Duodenal mucosa (tissue), 2 donors: Measurements from ENCODE around the gene C17orf114.
A peak's percentile ranks its signal among the peaks of the same experiment; 100 is the strongest.
"Not testable (repeated sequence)": the region's sequence is repeated elsewhere in the genome, so short reads cannot be mapped to it uniquely, and the experiment has no call there.

Source experiments
- H3K27ac ChIP-seq: one replicate; pipeline ENCODE4 v1.7.0; 2013; ENCODE audit warnings: low read depth, low read length
- H3K27me3 ChIP-seq, 2 donors: one replicate each; pipeline ENCODE4 v1.7.0; 2013; ENCODE audit warnings: low read length in 2 of 2, control low read depth in 1 of 2; ENCODE audit not compliant: insufficient read depth in 2 of 2, control insufficient read depth in 1 of 2
- H3K36me3 ChIP-seq, 2 donors: one replicate each; pipeline ENCODE4 v1.7.0; 2013; ENCODE audit warnings: low read length in 2 of 2, control low read depth in 1 of 2; ENCODE audit not compliant: insufficient read depth in 2 of 2, control insufficient read depth in 1 of 2
- H3K4me1 ChIP-seq, 2 donors: one replicate each; pipeline ENCODE4 v1.7.0; 2013; ENCODE audit warnings: low read length in 2 of 2, control low read depth in 1 of 2; ENCODE audit not compliant: insufficient read depth in 2 of 2, control insufficient read depth in 1 of 2
- H3K4me3 ChIP-seq, 2 donors: one replicate each; pipeline ENCODE4 v1.7.0; 2013; ENCODE audit warnings: low read length in 2 of 2, low read depth in 1 of 2
- H3K9ac ChIP-seq, 2 donors: one replicate each; pipeline ENCODE4 v1.7.0; 2013; ENCODE audit warnings: low read length in 2 of 2, low read depth in 1 of 2
- H3K9me3 ChIP-seq, 2 donors: one replicate each; pipeline ENCODE4 v1.7.0; 2013; ENCODE audit warnings: low read length in 2 of 2, control low read depth in 1 of 2; ENCODE audit not compliant: control insufficient read depth in 1 of 2

Gene C17orf114

GRCh38 chr17:4839965-4840892, 38.1 kb upstream of the C17orf114 start:
- Histone ChIP-seq H3K4me3 (no peak overlapping the region), H3K27me3 (no peaks in the 10 kb centered on the region), H3K36me3 (peaks cover 4 to 21% of the 10 kb centered on the region in 2 donors), H3K4me1 (peaks cover 37 to 46% of the 10 kb centered on the region in 2 donors), H3K9ac (no peak overlapping the region), H3K9me3 (no peaks in the 10 kb centered on the region), H3K27ac (no peak overlapping the region)

- Histone ChIP-seq H3K4me1 (peaks cover 46 to 57% of the 10 kb centered on the region in 2 donors), H3K36me3 (peaks cover 4 to 15% of the 10 kb centered on the region in 2 donors), H3K9ac (no peak overlapping the region), H3K27ac (no peak overlapping the region), H3K4me3 (no peak overlapping the region), H3K9me3 (no peaks in the 10 kb centered on the region), H3K27me3 (no peaks in the 10 kb centered on the region)
Observed at GRCh38 chr17:4839221-4839620, 37.1 kb upstream of the C17orf114 start.

GRCh38 chr17:4838309-4838785, 36.2 kb upstream of the C17orf114 start:
- no peaks in the 10 kb centered on the region for H3K9me3 ChIP-seq
- H3K36me3 ChIP-seq = peaks cover 4 to 15% of the 10 kb centered on the region in 2 donors
- no peak overlapping the region for H3K27ac ChIP-seq
- no peak overlapping the region for H3K9ac ChIP-seq
- peaks cover 47 to 59% of the 10 kb centered on the region in 2 donors for H3K4me1 ChIP-seq
- no peaks in the 10 kb centered on the region for H3K27me3 ChIP-seq
- no peak overlapping the region for H3K4me3 ChIP-seq

GRCh38 chr17:4837471-4838308, 35.6 kb upstream of the C17orf114 start:
- peaks cover 4 to 15% of the 10 kb centered on the region in 2 donors for H3K36me3 ChIP-seq
- H3K9ac ChIP-seq = peak overlapping the region in 1 of 2 donors; percentile 11
- H3K4me3 ChIP-seq = no peak overlapping the region
- H3K27me3 ChIP-seq = no peaks in the 10 kb centered on the region
- H3K27ac ChIP-seq = no peak overlapping the region
- peaks cover 47 to 59% of the 10 kb centered on the region in 2 donors for H3K4me1 ChIP-seq
- no peaks in the 10 kb centered on the region for H3K9me3 ChIP-seq

- Histone ChIP-seq H3K4me1 (peaks cover 47 to 55% of the 10 kb centered on the region in 2 donors), H3K27ac (no peak overlapping the region), H3K9ac (peak overlapping the region in 1 of 2 donors; percentile 42), H3K4me3 (peak overlapping the region; percentile 35 to 37), H3K27me3 (no peaks in the 10 kb centered on the region), H3K36me3 (peaks cover 4 to 15% of the 10 kb centered on the region in 2 donors), H3K9me3 (no peaks in the 10 kb centered on the region)
Observed at GRCh38 chr17:4836221-4836620, 34.1 kb upstream of the C17orf114 start.

GRCh38 chr17:4834681-4835020, 32.5 kb upstream of the C17orf114 start:
- H3K36me3 ChIP-seq = peaks cover 4 to 13% of the 10 kb centered on the region in 2 donors
- H3K4me1 ChIP-seq = peaks cover 36 to 44% of the 10 kb centered on the region in 2 donors
- no peaks in the 10 kb centered on the region for H3K27me3 ChIP-seq
- peak overlapping the region; percentile 88 to 91 for H3K4me3 ChIP-seq
- peak overlapping the region; percentile 74 to 91 for H3K9ac ChIP-seq
- peak overlapping the region; percentile 90 for H3K27ac ChIP-seq
- H3K9me3 ChIP-seq = no peaks in the 10 kb centered on the region

- Histone ChIP-seq H3K27me3 (no peaks in the 10 kb centered on the region), H3K9me3 (no peaks in the 10 kb centered on the region), H3K4me3 (peak overlapping the region; percentile 88 to 91), H3K4me1 (peaks cover 36 to 44% of the 10 kb centered on the region in 2 donors), H3K27ac (peak overlapping the region; percentile 90), H3K36me3 (peaks cover 4 to 13% of the 10 kb centered on the region in 2 donors), H3K9ac (peak overlapping the region; percentile 74 to 91)
Observed at GRCh38 chr17:4833941-4834680, 32.0 kb upstream of the C17orf114 start.

- H3K27me3 ChIP-seq = no peaks in the 10 kb centered on the region
- H3K36me3 ChIP-seq = peaks cover 4 to 12% of the 10 kb centered on the region in 2 donors
- H3K9me3 ChIP-seq = no peaks in the 10 kb centered on the region
- peaks cover 36 to 40% of the 10 kb centered on the region in 2 donors for H3K4me1 ChIP-seq
- peak within 1 kb of the TSS; percentile 90 for H3K27ac ChIP-seq
- peak within 1 kb of the TSS; percentile 88 to 91 for H3K4me3 ChIP-seq
- H3K9ac ChIP-seq = peak within 1 kb of the TSS; percentile 74 to 91
Observed at GRCh38 chr17:4833178-4833940, 31.2 kb upstream of the C17orf114 start, which contains the start of gene MINK1. TSS of gene MINK1 (plus strand) at chr17:4833340. CDS start at chr17:4833584, 244 bp downstream.

- not testable (repeated sequence) for H3K36me3 ChIP-seq, H3K9me3 ChIP-seq, H3K27me3 ChIP-seq, H3K27ac ChIP-seq
- peak overlapping the region; percentile 74 to 91 for H3K9ac ChIP-seq
- H3K4me1 ChIP-seq = peaks cover 32 to 34% of the 10 kb centered on the region in 2 donors
- H3K4me3 ChIP-seq = peak overlapping the region; percentile 88 to 91
Observed at GRCh38 chr17:4832829-4833177, 30.7 kb upstream of the C17orf114 start.
